K562 (cell line): ENCODE data around the gene PRR16. TPM values are rescaled to one million over a fixed set of nuclear protein-coding genes. Genes with fewer than 3 reads are reported as not detected.

Experiments used
- ATAC-seq: fragments of 200-7000 bp; cut with Tn5 transposase; 3 replicates; pipeline ENCODE4 v1.9.1; 2020; ENCODE audit warnings: moderate library complexity
- BruUV-seq: library from RNA; stranded (reverse); fragments of 400-500 nt; replicated peaks from 2 replicates; lab custom pipeline; 2021; lab: Mats Ljungman, UMichigan
- CTCF ChIA-PET: fragments of 300-600 bp; formaldehyde crosslinking; extraction: SDS; loops from one replicate; lab custom pipeline; 2021; ENCODE audit warnings: low intra/inter-chr PET ratio; lab: Yijun Ruan, JAX
- POLR2A ChIA-PET: fragments of 300-600, 350-650 bp; sonication (Branson Sonifier 250); formaldehyde crosslinking; extraction: SDS; loops from one replicate; lab custom pipeline; 2021; ENCODE audit warnings: antibody characterized with exemption, inconsistent platforms; lab: Yijun Ruan, JAX
- DNase-seq, 4 experiments: peaks; one replicate each; pipeline versions ENCODE4 v3.0.0 to v3.0.0-alpha.2; 2011 to 2018; ENCODE audit warnings: low spot score in 3 of 4, mixed read lengths in 3 of 4; ENCODE audit errors: extremely low read depth in 1 of 4
- FAIRE-seq: peaks from 2 replicates; lab custom pipeline; 2011; peaks lifted over from hg19 to GRCh38; lab: Jason Lieb, UNC
- H2AFZ ChIP-seq: 2 replicates; pipeline ENCODE4 v1.6.0; 2011; ENCODE audit warnings: low read depth, low read length, control low read depth, inconsistent platforms
- H3K27ac ChIP-seq: fragments of 200-600 bp; 3 replicates; pipeline ENCODE4 v1.8.0; 2011; ENCODE audit warnings: low read depth, mild to moderate bottlenecking, control low read depth, inconsistent platforms, low read length, moderate library complexity, mixed read lengths; ENCODE audit errors: extremely low read depth
- H3K27me3 ChIP-seq, 2 experiments: fragments of 300-600 bp in 1 of 2; 2 replicates in 1 of 2; 3 replicates in 1 of 2; pipeline versions ENCODE4 v1.6.0 to v1.8.0; 2011; ENCODE audit warnings: inconsistent platforms in 2 of 2, low read length in 2 of 2, mild to moderate bottlenecking in 1 of 2, mixed read lengths in 1 of 2, moderate library complexity in 1 of 2; ENCODE audit not compliant: control insufficient read depth in 2 of 2, insufficient read depth in 2 of 2
- H3K36me3 ChIP-seq: fragments of 300-600 bp; 3 replicates; pipeline ENCODE4 v1.8.0; 2011; ENCODE audit warnings: mild to moderate bottlenecking, low read length, inconsistent platforms; ENCODE audit not compliant: control insufficient read depth, insufficient read depth
- H3K4me1 ChIP-seq, 2 experiments: fragments of 200-600 bp in 1 of 2; replicated peaks in 1 of 2; 2 replicates in 1 of 2; 3 replicates in 1 of 2; pipeline versions ENCODE4 v1.5.1 to v1.8.0; 2011; ENCODE audit warnings: inconsistent platforms in 2 of 2, low read length in 2 of 2, mild to moderate bottlenecking in 1 of 2, mixed read lengths in 1 of 2, moderate library complexity in 1 of 2; ENCODE audit not compliant: control insufficient read depth in 2 of 2, insufficient read depth in 2 of 2
- H3K4me2 ChIP-seq: 2 replicates; pipeline ENCODE4 v1.6.1; 2011; ENCODE audit warnings: low read length, control low read depth, inconsistent platforms, mixed read lengths; ENCODE audit not compliant: insufficient read depth
- H3K4me3 ChIP-seq: fragments of 200-600 bp; sonication (generic), shearing (Covaris generic); 2 replicates; pipeline ENCODE4 v1.5.1; 2016; ENCODE audit warnings: control low read depth, inconsistent platforms
- H3K79me2 ChIP-seq: fragments of 200-600 bp; 3 replicates; pipeline ENCODE4 v1.8.0; 2011; ENCODE audit warnings: low read length, inconsistent platforms; ENCODE audit not compliant: control insufficient read depth, insufficient read depth
- H3K9ac ChIP-seq, 2 experiments: 2 replicates each; pipeline versions ENCODE4 v1.6.0 to v1.6.1; 2011; ENCODE audit warnings: low read depth in 2 of 2, low read length in 2 of 2, control low read depth in 1 of 2, inconsistent platforms in 1 of 2, mild to moderate bottlenecking in 1 of 2, mixed read lengths in 1 of 2; ENCODE audit not compliant: insufficient read depth in 1 of 2
- H3K9me1 ChIP-seq: one replicate; pipeline ENCODE4 v1.6.0; 2011; ENCODE audit warnings: inconsistent platforms, mild to moderate bottlenecking, low read length, moderate library complexity; ENCODE audit not compliant: control insufficient read depth, insufficient read depth
- H3K9me3 ChIP-seq: replicated peaks from 2 replicates; pipeline ENCODE4 v1.5.1; 2011; ENCODE audit warnings: low read depth, low read length, inconsistent platforms; ENCODE audit not compliant: control insufficient read depth, insufficient read depth
- H4K20me1 ChIP-seq: replicated peaks from 2 replicates; pipeline ENCODE4 v1.6.1; 2011; ENCODE audit warnings: low read length, inconsistent platforms, mixed read lengths; ENCODE audit not compliant: control insufficient read depth, insufficient read depth
- AFF4 ChIP-seq: sonication (generic); formaldehyde crosslinking; IDR thresholded peaks from 2 replicates; pipeline ENCODE4 v1.8.0; 2023; ENCODE audit warnings: mild to moderate bottlenecking, missing genetic modification reagents
- ATF1 ChIP-seq, 2 experiments: fragments of 450-650 bp in 1 of 2; IDR thresholded peaks; 2 replicates each; pipeline ENCODE4 v1.6.1; 2016; ENCODE audit warnings: missing compliant biosample characterization in 1 of 2, missing genetic modification characterization in 1 of 2
- FOXA3 ChIP-seq, 2 experiments: fragments of 450-650 bp in 1 of 2; sonication (generic) in 1 of 2; formaldehyde crosslinking; IDR thresholded peaks in 1 of 2; conservative IDR thresholded peaks in 1 of 2; 2 replicates each; pipeline versions ENCODE4 v1.4.0 to v1.8.0; 2020 to 2022; ENCODE audit warnings: mild to moderate bottlenecking in 2 of 2, missing genetic modification reagents in 1 of 2
- NELFE ChIP-seq: IDR thresholded peaks from 2 replicates; pipeline ENCODE4 v1.6.1; 2011; ENCODE audit warnings: mild to moderate bottlenecking; ENCODE audit not compliant: insufficient read depth, insufficient read length
- WGBS: fragments of 100-300 bp; shearing (Covaris generic); methylation state at CpG from one replicate; pipeline ENCODE4 v1.1.6; 2016; ENCODE audit warnings: low coverage, mixed read lengths; ENCODE audit not compliant: insufficient coverage; ENCODE audit errors: missing lambda C conversion rate; 5-methylcytosine and 5-hydroxymethylcytosine counted together
- in situ Hi-C: fragments of 300-500 bp; cut with MboI; formaldehyde crosslinking; loops from 4 replicates; pipeline ENCODE4 v1.15.0; 2018; ENCODE audit warnings: inconsistent platforms, mixed read lengths
- intact Hi-C: fragments of 100-400 bp; cut with micrococcal nuclease; formaldehyde crosslinking; loops from 2 replicates; pipeline ENCODE4 v1.14.2; 2022
- polyA plus RNA-seq, 8 experiments: library from polyadenylated mRNA; depleted of rRNA in 4 of 8; stranded (reverse) in 5 of 8; unstranded in 3 of 8; fragments of >200 nt; fragmentation: Nextera tagmentation in 2 of 8; fragmentation: Illumina TruSeq in 1 of 8; extraction: Ambion mirVana in 2 of 8; extraction: Trizol in 1 of 8; gene quantifications; 2 replicates each; pipeline versions ENCODE4 v1.2.1 to v1.2.3, GENCODE V29; 2011 to 2014; ENCODE audit warnings: inconsistent platforms in 1 of 8, missing spikeins in 1 of 8
- total RNA-seq, 7 experiments: library from RNA; depleted of rRNA in 6 of 7; stranded (reverse); fragments of >200 nt in 6 of 7; fragmentation: Illumina TruSeq in 2 of 7; extraction: Trizol in 2 of 7; gene quantifications; 2 replicates each; pipeline versions ENCODE4 v1.2.1 to v1.2.3, GENCODE V29; 2011 to 2021; ENCODE audit warnings: low replicate concordance in 1 of 7

Gene PRR16
- total and polyA plus RNA-seq, 9 of the 15 experiments (the other 6 are each of a cell fraction or from before 2014, with no cell fraction given), result 0.61 to 10.1 (median 3.3) TPM

GRCh38 chr5:120609570-120609969 is 145.5 kb downstream of the PRR16 start:
- Histone ChIP-seq H3K36me3 (no peaks in the 10 kb centered on the region), H3K4me3 (no peak overlapping the region), H3K9me1 (no peaks in the 10 kb centered on the region), H4K20me1 (no peaks in the 10 kb centered on the region), H3K27me3 (no peaks in the 10 kb centered on the region), H3K9me3 (no peaks in the 10 kb centered on the region; the same call in 1 of the 2 replicates), H3K79me2 (no peaks in the 10 kb centered on the region), H3K9ac (no peak overlapping the region), H3K4me2 (no peak overlapping the region), H3K4me1 (no peaks in the 10 kb centered on the region), H2AFZ (no peak overlapping the region), H3K27ac (no peak overlapping the region)
- no peak for FAIRE-seq
- WGBS, result 30% methylated on average over 1 of the region's 1 CpG
- TF ChIP-seq FOXA3 (CRISPR knock-in tag; conservative IDR thresholded peaks at IDR 0.05 in 1 of 2, IDR thresholded peaks at IDR 0.05 in 1 of 2) (no peak), ATF1 (CRISPR knock-in tag; IDR thresholded peaks at IDR 0.05) (no peak), ATF1 (tag; IDR thresholded peaks at IDR 0.05) (no peak), NELFE (no peak), AFF4 (CRISPR knock-in tag) (no peak)
- BruUV-seq, result no TSS peak
- ChIA-PET CTCF (no interaction called here), POLR2A (no interaction called here)
- DNase-seq, result no peak
- ATAC-seq, result no peak
- in situ Hi-C loops, result no loop called here
- intact Hi-C loops, result no loop called here
